Naive thymus-derived CD4-positive, alpha-beta T cell (primary cell): ENCODE data around the gene KCNJ12. TPM values are rescaled to one million over a fixed set of nuclear protein-coding genes. Genes with fewer than 3 reads are reported as not detected.

Source experiments
- ATAC-seq: fragments of 150-1000 bp; cut with Tn5 transposase; 2 replicates; pipeline ENCODE4 v1.10.0; 2021; ENCODE audit warnings: mild to moderate bottlenecking, moderate library complexity
- CTCF ChIA-PET: fragments of 350-600 bp; sonication (Branson Sonifier 250); formaldehyde crosslinking; loops from one replicate; lab custom pipeline; 2021; ENCODE audit warnings: antibody characterized with exemption; lab: Charles Lee
- POLR2A ChIA-PET: fragments of 350-600 bp; sonication (Branson Sonifier 250); formaldehyde crosslinking; loops from one replicate; lab custom pipeline; 2021; ENCODE audit warnings: antibody characterized with exemption, inconsistent platforms; lab: Charles Lee
- DNase-seq, 9 donors: peaks; one replicate each; pipeline versions ENCODE4 v3.0.0 to v3.0.0-alpha.2; 2020 to 2022; ENCODE audit warnings: mixed read lengths in 1 of 9
- H3K27ac ChIP-seq: one replicate; pipeline ENCODE4 v1.7.0; 2013; ENCODE audit warnings: mild to moderate bottlenecking, low read depth, low read length, moderate library complexity
- H3K27me3 ChIP-seq, 2 donors: one replicate each; pipeline ENCODE4 v1.7.0; 2013; ENCODE audit warnings: low read length in 2 of 2, mild to moderate bottlenecking in 2 of 2, moderate library complexity in 2 of 2; ENCODE audit not compliant: control insufficient read depth in 2 of 2, insufficient read depth in 2 of 2
- H3K36me3 ChIP-seq, 3 experiments: 1 replicate in 2 of 3; 2 replicates in 1 of 3; pipeline ENCODE4 v1.7.0; 2013; ENCODE audit warnings: low read length in 3 of 3, mild to moderate bottlenecking in 3 of 3, moderate library complexity in 1 of 3; ENCODE audit not compliant: insufficient read depth in 3 of 3, control insufficient read depth in 2 of 3
- H3K4me1 ChIP-seq, 2 donors: one replicate each; pipeline ENCODE4 v1.7.0; 2013; ENCODE audit warnings: low read length in 2 of 2, mild to moderate bottlenecking in 2 of 2, moderate library complexity in 1 of 2; ENCODE audit not compliant: control insufficient read depth in 2 of 2, insufficient read depth in 2 of 2
- H3K4me3 ChIP-seq: 2 replicates; pipeline ENCODE4 v1.7.0; 2013; ENCODE audit warnings: mild to moderate bottlenecking, low read length
- H3K9me3 ChIP-seq, 3 experiments: 1 replicate in 2 of 3; 2 replicates in 1 of 3; pipeline ENCODE4 v1.7.0; 2013; ENCODE audit warnings: low read length in 3 of 3; ENCODE audit not compliant: control insufficient read depth in 2 of 3
- H3K27ac Mint-ChIP-seq, 9 donors: one replicate each; pipeline ENCODE4 v1.8.0; 2020 to 2022; ENCODE audit warnings: mixed read lengths in 9 of 9, mild to moderate bottlenecking in 8 of 9, moderate library complexity in 5 of 9, inconsistent platforms in 2 of 9
- H3K27me3 Mint-ChIP-seq, 5 donors: one replicate each; pipeline ENCODE4 v1.8.0; 2021 to 2022; ENCODE audit warnings: mixed read lengths in 5 of 5, mild to moderate bottlenecking in 1 of 5
- H3K36me3 Mint-ChIP-seq, 5 donors: one replicate each; pipeline ENCODE4 v1.8.0; 2020 to 2022; ENCODE audit warnings: mixed read lengths in 5 of 5, mild to moderate bottlenecking in 3 of 5, inconsistent platforms in 1 of 5
- H3K4me1 Mint-ChIP-seq, 7 donors: one replicate each; pipeline ENCODE4 v1.8.0; 2020 to 2022; ENCODE audit warnings: mixed read lengths in 7 of 7, mild to moderate bottlenecking in 3 of 7, inconsistent platforms in 1 of 7
- H3K4me3 Mint-ChIP-seq, 10 donors: one replicate each; pipeline ENCODE4 v1.8.0; 2020 to 2022; ENCODE audit warnings: mild to moderate bottlenecking in 10 of 10, mixed read lengths in 10 of 10, moderate library complexity in 6 of 10, inconsistent platforms in 2 of 10
- H3K9me3 Mint-ChIP-seq, 11 donors: one replicate each; pipeline ENCODE4 v1.8.0; 2020 to 2022; ENCODE audit warnings: mixed read lengths in 11 of 11, mild to moderate bottlenecking in 4 of 11, inconsistent platforms in 1 of 11, moderate library complexity in 1 of 11
- intact Hi-C, 2 donors: fragments of 100-400 bp; cut with micrococcal nuclease; formaldehyde crosslinking; loops; one replicate each; pipeline ENCODE4 v1.15.1; 2023
- polyA plus RNA-seq, 2 donors: library from polyadenylated mRNA; unstranded; fragments of 300-500 nt; fragmentation: Illumina TruSeq; gene quantifications; one replicate each; pipeline ENCODE4 v1.2.3, GENCODE V29; 2021
- total RNA-seq, 6 experiments: library from RNA in 5 of 6; stranded (reverse) in 5 of 6; gene quantifications; 1 replicate in 5 of 6; 2 replicates in 1 of 6; pipeline ENCODE4 v1.2.3 and lab custom pipeline; 2021 to 2026

Gene KCNJ12
- total and polyA plus RNA-seq, 7 experiments from 2014 or later, result 0.19 to 0.24 TPM; not detected in 5

GRCh38 chr17:21387616-21388015, 11.5 kb downstream of the KCNJ12 start:
- Mint-ChIP-seq H3K4me3 (no peak overlapping the region), H3K9me3 (no peaks in the 10 kb centered on the region), H3K27ac (no peak overlapping the region), H3K36me3 (no peaks in the 10 kb centered on the region), H3K4me1 (no peaks in the 10 kb centered on the region), H3K27me3 (no peaks in the 10 kb centered on the region)
- no peaks in the 10 kb centered on the region for H3K4me1 ChIP-seq
- ATAC-seq, result no peak
- DNase-seq, result no peak
- intact Hi-C loops, result no loop called here
- no peaks in the 10 kb centered on the region for H3K27me3 ChIP-seq
- H3K36me3 ChIP-seq, result no peaks in the 10 kb centered on the region
- no peak overlapping the region for H3K27ac ChIP-seq
- no peaks in the 10 kb centered on the region for H3K9me3 ChIP-seq
- POLR2A ChIA-PET, result no interaction called here
- H3K4me3 ChIP-seq, result no peak overlapping the region
- CTCF ChIA-PET, result no interaction called here

- H3K36me3 Mint-ChIP-seq, result no peaks in the 10 kb centered on the region
- H3K9me3 Mint-ChIP-seq, result no peaks in the 10 kb centered on the region
- intact Hi-C loops, result no loop called here
- H3K27me3 ChIP-seq, result no peaks in the 10 kb centered on the region
- no peak overlapping the region for H3K27ac Mint-ChIP-seq
- ChIA-PET POLR2A (no interaction called here), CTCF (no interaction called here)
- ATAC-seq (no peak), DNase-seq (no peak)
- no peaks in the 10 kb centered on the region for H3K9me3 ChIP-seq
- no peak overlapping the region for H3K4me3 ChIP-seq
- no peak overlapping the region for H3K27ac ChIP-seq
- no peaks in the 10 kb centered on the region for H3K4me1 ChIP-seq
- H3K4me1 Mint-ChIP-seq, result no peaks in the 10 kb centered on the region
- H3K27me3 Mint-ChIP-seq, result no peaks in the 10 kb centered on the region
- H3K36me3 ChIP-seq, result no peaks in the 10 kb centered on the region
- no peak overlapping the region for H3K4me3 Mint-ChIP-seq
These were observed 11.9 kb downstream of the KCNJ12 start for GRCh38 chr17:21388066-21388465.

GRCh38 chr17:21388944-21389343, 12.8 kb downstream of the KCNJ12 start:
- Mint-ChIP-seq H3K27me3 (no peaks in the 10 kb centered on the region), H3K4me3 (no peak overlapping the region), H3K27ac (no peak overlapping the region), H3K9me3 (no peaks in the 10 kb centered on the region), H3K36me3 (no peaks in the 10 kb centered on the region), H3K4me1 (no peaks in the 10 kb centered on the region)
- CTCF ChIA-PET, result no interaction called here
- H3K4me1 ChIP-seq, result no peaks in the 10 kb centered on the region
- no peaks in the 10 kb centered on the region for H3K9me3 ChIP-seq
- no peaks in the 10 kb centered on the region for H3K36me3 ChIP-seq
- intact Hi-C loops, result no loop called here
- H3K4me3 ChIP-seq, result no peak overlapping the region
- no peak for ATAC-seq
- H3K27me3 ChIP-seq, result no peaks in the 10 kb centered on the region
- POLR2A ChIA-PET, result no interaction called here
- H3K27ac ChIP-seq, result no peak overlapping the region
- no peak for DNase-seq

- H3K4me3 Mint-ChIP-seq, result no peak overlapping the region
- no peaks in the 10 kb centered on the region for H3K9me3 ChIP-seq
- H3K36me3 ChIP-seq, result no peaks in the 10 kb centered on the region
- intact Hi-C loops, result no loop called here
- H3K4me1 Mint-ChIP-seq, result no peaks in the 10 kb centered on the region
- DNase-seq (no peak), ATAC-seq (no peak)
- no peaks in the 10 kb centered on the region for H3K27me3 Mint-ChIP-seq
- no peaks in the 10 kb centered on the region for H3K36me3 Mint-ChIP-seq
- ChIA-PET POLR2A (no interaction called here), CTCF (no interaction called here)
- H3K27me3 ChIP-seq, result no peaks in the 10 kb centered on the region
- H3K4me3 ChIP-seq, result no peak overlapping the region
- H3K27ac Mint-ChIP-seq, result no peak overlapping the region
- no peak overlapping the region for H3K27ac ChIP-seq
- no peaks in the 10 kb centered on the region for H3K9me3 Mint-ChIP-seq
- H3K4me1 ChIP-seq, result no peaks in the 10 kb centered on the region
These were observed 13.2 kb downstream of the KCNJ12 start for GRCh38 chr17:21389394-21389793.

GRCh38 chr17:21390294-21390693, 14.1 kb downstream of the KCNJ12 start:
- Histone ChIP-seq H3K4me1 (no peaks in the 10 kb centered on the region), H3K9me3 (no peaks in the 10 kb centered on the region), H3K36me3 (no peaks in the 10 kb centered on the region), H3K4me3 (no peak overlapping the region), H3K27ac (no peak overlapping the region), H3K27me3 (no peaks in the 10 kb centered on the region)
- no peaks in the 10 kb centered on the region for H3K9me3 Mint-ChIP-seq
- no peaks in the 10 kb centered on the region for H3K36me3 Mint-ChIP-seq
- no peak overlapping the region for H3K4me3 Mint-ChIP-seq
- ChIA-PET POLR2A (no interaction called here), CTCF (no interaction called here)
- H3K4me1 Mint-ChIP-seq, result no peaks in the 10 kb centered on the region
- no peaks in the 10 kb centered on the region for H3K27me3 Mint-ChIP-seq
- H3K27ac Mint-ChIP-seq, result no peak overlapping the region
- DNase-seq (no peak), ATAC-seq (no peak)
- intact Hi-C loops, result no loop called here

- POLR2A ChIA-PET, result no interaction called here
These were observed 16.1 kb downstream of the KCNJ12 start for GRCh38 chr17:21392266-21392665.

GRCh38 chr17:21394265-21394664, 18.1 kb downstream of the KCNJ12 start:
- no peaks in the 10 kb centered on the region for H3K9me3 ChIP-seq
- H3K36me3 Mint-ChIP-seq, result no peaks in the 10 kb centered on the region
- H3K4me3 Mint-ChIP-seq, result no peak overlapping the region
- no peaks in the 10 kb centered on the region for H3K4me1 ChIP-seq
- ATAC-seq, result no peak
- H3K4me3 ChIP-seq, result no peak overlapping the region
- ChIA-PET POLR2A (no interaction called here), CTCF (no interaction called here)
- H3K27me3 ChIP-seq, result no peaks in the 10 kb centered on the region
- peak overlapping the region in 1 of 9 donors; percentile 20 for H3K27ac Mint-ChIP-seq
- H3K9me3 Mint-ChIP-seq, result no peaks in the 10 kb centered on the region
- no peaks in the 10 kb centered on the region for H3K36me3 ChIP-seq
- no peaks in the 10 kb centered on the region for H3K27me3 Mint-ChIP-seq
- DNase-seq, result no peak
- intact Hi-C loops, result no loop called here
- no peaks in the 10 kb centered on the region for H3K4me1 Mint-ChIP-seq
- H3K27ac ChIP-seq, result no peak overlapping the region

More at GRCh38 chr17:21392266-21392665, 16.1 kb downstream of the KCNJ12 start:
- no peaks in the 10 kb centered on the region for H3K36me3 Mint-ChIP-seq
- H3K27me3 Mint-ChIP-seq, result no peaks in the 10 kb centered on the region
- H3K4me3 Mint-ChIP-seq, result no peak overlapping the region
- ATAC-seq, result no peak
- no peaks in the 10 kb centered on the region for H3K9me3 Mint-ChIP-seq
- no peak overlapping the region for H3K27ac Mint-ChIP-seq
- H3K4me1 ChIP-seq, result no peaks in the 10 kb centered on the region
- no peaks in the 10 kb centered on the region for H3K27me3 ChIP-seq
- no peak overlapping the region for H3K27ac ChIP-seq
- H3K4me1 Mint-ChIP-seq, result no peaks in the 10 kb centered on the region
- H3K9me3 ChIP-seq, result no peaks in the 10 kb centered on the region
- no peaks in the 10 kb centered on the region for H3K36me3 ChIP-seq
- CTCF ChIA-PET, result no interaction called here
- no peak for DNase-seq
- H3K4me3 ChIP-seq, result no peak overlapping the region
- intact Hi-C loops, result no loop called here
